OCI-LY3 (cell line): ENCODE data around the gene MPP7.

Experiments used
- H2AFZ ChIP-seq: fragments of 200-600, 300-600 bp; shearing (Covaris generic); 2 replicates; pipeline ENCODE4 v1.6.0; 2014; ENCODE audit warnings: antibody characterized with exemption, low read depth, low read length
- H3K27ac ChIP-seq: fragments of 200-600, 300-600 bp; sonication (generic); 2 replicates; pipeline ENCODE4 v1.5.1; 2014; ENCODE audit warnings: mild to moderate bottlenecking, low read length, moderate library complexity, mixed read lengths
- H3K27me3 ChIP-seq: fragments of 200-600, 300-600 bp; sonication (generic); 2 replicates; pipeline ENCODE4 v1.6.1; 2014; ENCODE audit warnings: low read depth, low read length, mixed read lengths
- H3K36me3 ChIP-seq: fragments of 200-600, 300-600 bp; sonication (generic); replicated peaks from 2 replicates; pipeline ENCODE3; 2014; ENCODE audit warnings: low read depth, low read length, mixed read lengths
- H3K4me1 ChIP-seq: fragments of 300-600, 200-600 bp; sonication (generic); 2 replicates; pipeline ENCODE4 v1.6.1; 2014; ENCODE audit warnings: low read length, mixed read lengths
- H3K4me2 ChIP-seq: fragments of 200-600, 300-600 bp; sonication (generic); 2 replicates; pipeline ENCODE4 v1.6.1; 2014; ENCODE audit warnings: low read length, mixed read lengths
- H3K4me3 ChIP-seq: fragments of 300-600, 200-600 bp; sonication (generic); 2 replicates; pipeline ENCODE4 v1.5.1; 2014; ENCODE audit warnings: antibody characterized with exemption, mild to moderate bottlenecking, low read length, moderate library complexity
- H3K79me2 ChIP-seq: fragments of 300-600, 200-600 bp; shearing (Covaris generic); 2 replicates; pipeline ENCODE4 v1.6.1; 2014; ENCODE audit warnings: mild to moderate bottlenecking, low read length, mixed read lengths
- H3K9ac ChIP-seq: fragments of 300-600, 200-600 bp; shearing (Covaris generic); 2 replicates; pipeline ENCODE4 v1.6.0; 2014; ENCODE audit warnings: mild to moderate bottlenecking, low read length, moderate library complexity
- H3K9me3 ChIP-seq: fragments of 200-600, 300-600 bp; shearing (Covaris generic); 2 replicates; pipeline ENCODE4 v1.6.1; 2014; ENCODE audit warnings: low read length, mixed read lengths; ENCODE audit not compliant: insufficient read depth
- H4K20me1 ChIP-seq: fragments of 200-600, 300-600 bp; sonication (generic); 2 replicates; pipeline ENCODE4 v1.6.1; 2016; ENCODE audit warnings: low read length, mixed read lengths; ENCODE audit not compliant: insufficient read depth
- EZH2phosphoT487 ChIP-seq: fragments of 200-600 bp; shearing (Covaris generic); IDR thresholded peaks from 2 replicates; pipeline ENCODE4 v1.6.1; 2018; ENCODE audit warnings: antibody characterized with exemption, mixed run types, low read depth
- TF ChIP-seq, protein P1 (sequence below): fragments of 200-600, 300-600 bp; sonication (generic); IDR thresholded peaks from 2 replicates; pipeline ENCODE4 v1.5.1; 2014; ENCODE audit warnings: antibody characterized with exemption, low read length, low read depth

MPP7 gene

DNA sequence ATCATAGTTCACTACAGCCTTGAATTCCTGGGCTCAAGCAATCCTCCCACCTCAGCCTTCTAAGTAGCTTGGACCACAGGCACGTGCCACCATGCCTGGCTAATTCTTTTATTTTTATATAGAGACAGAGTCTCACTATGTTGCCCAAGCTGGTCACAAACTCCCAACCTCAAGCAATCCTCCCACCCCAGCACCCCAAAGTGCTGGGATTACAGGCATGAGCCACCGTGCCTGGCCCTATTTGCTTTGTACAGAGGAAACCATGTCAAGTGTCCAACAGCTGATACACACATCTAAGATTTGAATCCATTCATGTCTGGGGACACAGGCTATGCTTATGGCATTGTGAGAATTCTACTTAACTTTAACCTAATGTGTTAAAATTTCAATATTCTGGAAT lies 29.9 kb upstream of the MPP7 start:
- H4K20me1 ChIP-seq = no peaks in the 10 kb centered on the region
- H3K9me3 ChIP-seq = no peaks in the 10 kb centered on the region
- no peak overlapping the region for H3K27ac ChIP-seq
- H3K79me2 ChIP-seq = no peaks in the 10 kb centered on the region
- H3K4me1 ChIP-seq = peaks cover 60% of the 10 kb centered on the region
- H3K4me2 ChIP-seq = no peak overlapping the region
- no peak overlapping the region for H3K4me3 ChIP-seq
- no peak overlapping the region for H2AFZ ChIP-seq
- no peak overlapping the region for H3K9ac ChIP-seq
- TF ChIP-seq EZH2phosphoT487 = no peak
- TF ChIP-seq, protein P1, sequence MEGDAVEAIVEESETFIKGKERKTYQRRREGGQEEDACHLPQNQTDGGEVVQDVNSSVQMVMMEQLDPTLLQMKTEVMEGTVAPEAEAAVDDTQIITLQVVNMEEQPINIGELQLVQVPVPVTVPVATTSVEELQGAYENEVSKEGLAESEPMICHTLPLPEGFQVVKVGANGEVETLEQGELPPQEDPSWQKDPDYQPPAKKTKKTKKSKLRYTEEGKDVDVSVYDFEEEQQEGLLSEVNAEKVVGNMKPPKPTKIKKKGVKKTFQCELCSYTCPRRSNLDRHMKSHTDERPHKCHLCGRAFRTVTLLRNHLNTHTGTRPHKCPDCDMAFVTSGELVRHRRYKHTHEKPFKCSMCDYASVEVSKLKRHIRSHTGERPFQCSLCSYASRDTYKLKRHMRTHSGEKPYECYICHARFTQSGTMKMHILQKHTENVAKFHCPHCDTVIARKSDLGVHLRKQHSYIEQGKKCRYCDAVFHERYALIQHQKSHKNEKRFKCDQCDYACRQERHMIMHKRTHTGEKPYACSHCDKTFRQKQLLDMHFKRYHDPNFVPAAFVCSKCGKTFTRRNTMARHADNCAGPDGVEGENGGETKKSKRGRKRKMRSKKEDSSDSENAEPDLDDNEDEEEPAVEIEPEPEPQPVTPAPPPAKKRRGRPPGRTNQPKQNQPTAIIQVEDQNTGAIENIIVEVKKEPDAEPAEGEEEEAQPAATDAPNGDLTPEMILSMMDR = no peak
- no peaks in the 10 kb centered on the region for H3K36me3 ChIP-seq
- no peaks in the 10 kb centered on the region for H3K27me3 ChIP-seq

DNA sequence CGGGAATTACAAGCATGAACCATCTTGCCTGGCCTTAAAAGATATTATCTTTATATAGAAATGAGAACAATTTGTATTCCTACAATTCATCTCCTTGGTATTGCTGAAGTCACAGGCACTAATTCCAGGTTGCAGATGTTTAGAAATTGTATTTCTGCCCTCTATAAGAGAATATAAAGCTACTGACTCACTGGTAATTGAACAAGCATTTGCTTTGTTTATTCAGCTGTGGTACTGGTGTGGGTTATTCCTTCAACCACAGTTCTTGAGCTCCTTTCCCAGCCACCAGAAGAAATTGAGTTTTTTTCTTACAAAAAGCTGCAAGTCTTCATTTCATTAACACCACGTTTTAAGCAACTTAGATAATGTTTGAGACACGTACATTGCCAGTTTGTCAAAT lies 29.0 kb upstream of the MPP7 start:
- Histone ChIP-seq H3K9ac (no peak overlapping the region), H2AFZ (no peak overlapping the region), H3K9me3 (no peaks in the 10 kb centered on the region), H3K4me3 (no peak overlapping the region), H3K79me2 (no peaks in the 10 kb centered on the region), H3K27ac (no peak overlapping the region), H4K20me1 (no peaks in the 10 kb centered on the region), H3K27me3 (no peaks in the 10 kb centered on the region), H3K4me1 (peaks cover 62% of the 10 kb centered on the region), H3K4me2 (no peak overlapping the region), H3K36me3 (no peaks in the 10 kb centered on the region)
- no peak for TF ChIP-seq EZH2phosphoT487
- TF ChIP-seq, protein P1 = no peak

DNA sequence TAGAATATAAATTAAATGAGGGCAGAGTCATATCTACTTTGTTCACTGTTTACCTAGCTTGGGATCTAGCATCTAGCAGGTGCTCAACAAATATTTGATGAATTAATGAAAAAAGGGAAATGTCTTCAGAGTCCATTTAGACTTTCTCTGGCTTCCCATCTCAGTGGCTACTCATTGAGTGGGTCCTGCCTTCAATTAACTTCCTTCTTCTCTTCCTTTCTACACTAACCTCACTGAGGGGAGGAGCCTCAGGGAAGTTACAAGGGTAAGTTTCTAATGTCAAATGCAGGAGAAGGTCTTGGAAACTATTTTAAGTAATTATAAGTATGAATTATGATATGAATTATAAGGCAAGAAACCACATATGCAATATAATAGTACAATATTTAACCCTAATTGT lies 28.2 kb upstream of the MPP7 start:
- Histone ChIP-seq H3K27me3 (no peaks in the 10 kb centered on the region), H3K36me3 (no peaks in the 10 kb centered on the region), H3K9ac (no peak overlapping the region), H3K9me3 (no peaks in the 10 kb centered on the region), H3K4me1 (peaks cover 62% of the 10 kb centered on the region), H3K4me2 (no peak overlapping the region), H2AFZ (no peak overlapping the region), H3K27ac (no peak overlapping the region), H4K20me1 (no peaks in the 10 kb centered on the region), H3K79me2 (no peaks in the 10 kb centered on the region), H3K4me3 (no peak overlapping the region)
- TF ChIP-seq EZH2phosphoT487 = no peak
- TF ChIP-seq, protein P1 = no peak

DNA sequence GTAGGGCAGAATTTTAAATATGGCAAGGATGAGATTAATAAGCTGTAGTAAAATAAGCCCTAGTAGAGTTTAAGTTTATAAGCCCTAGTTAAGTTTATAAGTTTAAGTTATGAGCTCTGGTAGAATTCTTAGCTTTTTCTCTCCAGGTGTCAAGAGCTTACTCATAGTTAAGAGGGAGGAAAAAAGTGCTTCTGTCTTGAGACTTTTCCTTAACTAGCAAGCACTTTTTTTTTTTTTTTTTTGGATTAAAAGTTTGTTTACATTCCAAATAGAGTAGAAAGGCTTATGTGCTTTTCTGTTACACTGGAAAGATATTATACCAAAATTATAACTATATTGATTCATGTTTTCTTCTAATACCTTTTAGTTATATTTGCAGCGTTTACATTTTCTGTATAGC lies 25.5 kb upstream of the MPP7 start:
- Histone ChIP-seq H2AFZ (no peak overlapping the region), H3K9ac (no peak overlapping the region), H3K4me3 (no peak overlapping the region), H3K79me2 (no peaks in the 10 kb centered on the region), H3K36me3 (no peaks in the 10 kb centered on the region), H3K9me3 (no peaks in the 10 kb centered on the region), H4K20me1 (no peaks in the 10 kb centered on the region), H3K4me2 (no peak overlapping the region), H3K27me3 (no peaks in the 10 kb centered on the region), H3K27ac (no peak overlapping the region), H3K4me1 (peaks cover 39% of the 10 kb centered on the region)
- TF ChIP-seq, protein P1 = no peak
- TF ChIP-seq EZH2phosphoT487 = no peak
